GM18858 (cell line): ENCODE measurements around the gene BUD13.
"Not testable (repeated sequence)": the region's sequence is repeated elsewhere in the genome, so short reads cannot be mapped to it uniquely, and the experiment has no call there.

Source experiments
- ATAC-seq: cut with Tn5 transposase; IDR thresholded peaks from one replicate; pipeline ENCODE4 v1.9.1; 2021; ENCODE audit not compliant: unreplicated experiment

Gene BUD13

DNA sequence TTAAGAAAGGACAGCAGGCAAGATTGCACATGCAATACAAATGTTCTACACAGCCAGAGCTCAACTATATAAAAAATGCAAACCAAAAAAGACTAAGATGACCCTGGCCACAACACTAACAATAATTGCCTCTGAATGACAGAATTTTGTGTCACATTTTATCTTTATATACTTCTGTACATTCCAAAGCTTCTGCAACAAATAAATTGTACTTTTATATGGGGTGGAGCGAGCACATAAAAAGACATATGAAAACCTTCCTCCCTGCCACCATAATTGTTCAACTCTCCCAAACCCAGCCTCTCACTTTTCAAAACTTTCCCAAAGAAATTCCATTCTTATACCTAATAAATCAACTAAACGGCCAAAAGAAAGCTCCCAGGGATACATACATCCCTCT lies 10.7 kb downstream of the BUD13 start:
- ATAC-seq, result no peak

DNA sequence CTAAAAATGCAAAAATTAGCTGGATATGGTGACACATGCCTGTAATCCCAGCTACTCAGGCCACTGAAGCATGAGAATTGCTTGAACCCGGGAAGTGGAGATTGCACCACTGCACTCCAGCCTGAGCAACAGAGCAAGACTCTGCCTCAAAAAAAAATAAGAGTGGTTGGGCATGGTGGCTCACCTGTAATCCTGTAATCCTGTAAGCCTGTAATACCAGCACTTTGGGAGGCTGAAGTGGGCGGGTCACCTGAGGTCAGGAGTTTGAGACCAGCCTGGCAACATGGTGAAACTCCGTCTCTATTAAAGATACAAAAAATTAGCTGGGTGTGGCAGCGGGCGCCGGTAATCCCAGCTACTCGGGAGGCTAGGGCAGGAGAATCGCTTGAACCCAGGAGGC lies 16.7 kb downstream of the BUD13 start:
- ATAC-seq, result not testable (repeated sequence)

DNA sequence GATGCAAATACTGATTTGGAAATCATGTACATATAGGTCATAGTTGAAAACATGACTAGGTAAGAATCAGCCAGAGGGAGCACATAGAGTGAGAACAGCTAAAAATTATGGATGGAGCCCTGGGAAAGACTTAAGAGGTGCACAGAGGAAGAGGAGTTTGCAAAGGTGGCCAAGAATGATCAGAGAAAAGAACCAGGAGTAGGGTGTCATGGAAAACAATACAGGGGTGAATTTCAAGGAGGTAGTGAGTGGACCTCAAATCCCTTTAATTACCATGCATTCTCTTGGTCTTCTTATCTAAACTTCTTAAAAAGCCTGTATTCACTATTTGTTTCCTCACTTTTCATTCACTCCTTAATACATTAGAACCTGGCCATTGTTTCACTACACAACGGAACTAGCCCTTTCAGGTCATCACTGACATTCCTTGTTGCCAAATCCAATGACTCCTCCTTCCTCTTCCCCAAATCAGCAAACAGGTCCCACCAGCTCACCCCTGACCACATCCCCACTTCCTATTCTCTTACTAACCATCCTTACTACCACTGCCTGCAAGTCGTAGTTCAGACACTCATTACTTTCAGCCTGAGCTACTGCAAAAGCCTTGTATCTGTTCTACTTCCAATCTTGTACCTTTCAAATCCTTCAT lies 22.6 kb downstream of the BUD13 start:
- ATAC-seq, result no peak

DNA sequence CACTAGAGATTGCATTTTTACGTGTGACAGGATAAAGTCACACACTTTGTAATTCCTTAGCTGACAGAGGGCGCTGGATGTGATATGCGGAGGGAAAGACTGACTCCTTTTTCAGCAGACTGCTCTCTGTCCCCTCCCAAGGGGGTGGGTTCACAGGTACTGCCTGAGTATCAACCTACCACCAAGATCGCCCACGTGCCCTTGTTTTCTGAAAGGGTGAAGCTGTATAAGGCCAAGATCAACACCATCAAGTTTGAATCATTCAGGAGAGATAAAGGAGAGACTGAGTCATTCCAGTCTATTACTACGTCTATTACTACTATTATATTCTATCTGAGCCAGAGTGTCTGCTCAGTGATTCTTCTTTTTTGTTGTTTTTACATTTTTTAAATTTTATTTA lies 30.7 kb downstream of the BUD13 start:
- no peak for ATAC-seq

DNA sequence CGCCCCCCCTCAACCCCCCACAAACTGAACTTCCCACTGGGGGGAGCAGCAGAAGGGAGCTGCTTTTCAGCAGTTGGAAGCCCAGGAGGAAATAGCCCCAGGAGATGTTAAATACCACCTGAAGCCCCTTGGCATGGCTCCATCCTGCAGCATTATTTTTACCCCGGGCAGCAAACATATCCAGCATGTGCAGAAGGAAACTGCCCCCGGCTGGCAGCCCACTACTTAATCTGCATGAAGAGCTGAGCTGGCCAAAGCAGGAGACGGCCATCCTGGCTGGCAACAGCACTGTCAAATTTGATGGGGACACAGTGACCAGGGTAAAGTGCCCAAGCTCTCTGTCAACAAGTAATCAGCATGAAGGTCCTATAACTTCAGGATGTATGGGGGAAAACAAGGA lies 32.0 kb downstream of the BUD13 start:
- no peak for ATAC-seq

DNA sequence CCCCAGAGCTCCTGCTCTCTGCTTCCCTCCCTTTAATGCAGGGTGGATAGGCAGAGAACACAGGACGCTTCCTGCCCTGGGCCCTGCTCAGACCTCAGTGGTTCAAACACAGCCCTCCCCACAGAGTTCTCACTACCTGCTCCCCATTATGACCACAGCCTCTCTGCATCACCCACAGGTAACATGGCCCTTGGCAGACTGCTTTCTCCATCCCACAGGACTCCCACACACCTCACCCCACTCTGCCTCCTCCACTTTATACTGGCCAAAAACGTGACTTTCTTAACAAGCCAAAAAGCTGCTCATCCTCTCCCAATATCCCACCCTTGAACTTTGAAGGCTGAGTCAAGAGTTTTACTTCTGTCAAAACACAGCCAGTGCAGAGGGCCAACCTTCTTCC lies 33.8 kb downstream of the BUD13 start:
- ATAC-seq, result no peak

DNA sequence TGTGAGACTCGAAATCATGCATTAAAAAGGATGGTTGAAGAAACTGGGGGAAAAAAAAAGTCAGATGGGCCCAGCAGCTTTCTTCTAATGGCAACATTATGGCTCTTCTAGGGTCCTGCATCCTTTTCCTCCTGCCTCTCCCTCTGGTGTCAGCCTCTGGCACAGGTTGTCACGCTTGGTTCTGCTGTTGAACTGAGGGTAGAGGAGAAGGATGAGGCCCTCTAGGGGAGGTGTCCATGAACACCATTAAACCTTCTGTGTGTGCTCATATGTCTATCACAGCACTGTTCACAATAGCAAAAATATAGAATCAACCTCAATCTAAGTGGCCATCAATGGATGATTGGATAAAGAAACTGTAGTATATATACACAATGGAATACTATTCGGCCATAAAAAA lies 36.0 kb downstream of the BUD13 start:
- no peak for ATAC-seq

DNA sequence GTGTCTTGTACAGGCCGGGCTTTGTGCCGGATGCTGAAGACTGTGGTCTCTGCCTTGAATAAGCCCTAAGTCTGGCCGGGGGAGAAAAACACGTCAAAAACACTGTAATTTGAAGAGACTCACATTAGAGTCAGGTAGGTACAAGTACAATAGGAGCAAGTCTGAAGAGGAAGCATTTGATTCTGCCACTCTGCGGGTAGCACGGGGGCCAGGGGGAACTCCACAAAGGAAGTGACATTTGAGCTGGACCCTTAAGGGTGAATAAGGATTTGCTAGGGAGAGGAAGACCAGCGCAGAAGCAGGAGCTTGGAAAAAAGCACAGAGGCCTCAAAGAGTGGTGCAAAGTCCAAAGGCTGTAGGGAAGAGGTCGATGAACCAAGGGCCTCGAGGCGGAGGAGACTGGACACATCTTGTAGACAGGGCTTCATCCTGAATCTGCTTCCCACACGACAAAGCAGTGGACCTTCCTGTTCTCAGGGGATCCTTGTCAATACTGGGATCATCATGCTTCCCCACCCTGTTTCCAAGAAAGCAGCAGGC lies 38.7 kb downstream of the BUD13 start:
- no peak for ATAC-seq

DNA sequence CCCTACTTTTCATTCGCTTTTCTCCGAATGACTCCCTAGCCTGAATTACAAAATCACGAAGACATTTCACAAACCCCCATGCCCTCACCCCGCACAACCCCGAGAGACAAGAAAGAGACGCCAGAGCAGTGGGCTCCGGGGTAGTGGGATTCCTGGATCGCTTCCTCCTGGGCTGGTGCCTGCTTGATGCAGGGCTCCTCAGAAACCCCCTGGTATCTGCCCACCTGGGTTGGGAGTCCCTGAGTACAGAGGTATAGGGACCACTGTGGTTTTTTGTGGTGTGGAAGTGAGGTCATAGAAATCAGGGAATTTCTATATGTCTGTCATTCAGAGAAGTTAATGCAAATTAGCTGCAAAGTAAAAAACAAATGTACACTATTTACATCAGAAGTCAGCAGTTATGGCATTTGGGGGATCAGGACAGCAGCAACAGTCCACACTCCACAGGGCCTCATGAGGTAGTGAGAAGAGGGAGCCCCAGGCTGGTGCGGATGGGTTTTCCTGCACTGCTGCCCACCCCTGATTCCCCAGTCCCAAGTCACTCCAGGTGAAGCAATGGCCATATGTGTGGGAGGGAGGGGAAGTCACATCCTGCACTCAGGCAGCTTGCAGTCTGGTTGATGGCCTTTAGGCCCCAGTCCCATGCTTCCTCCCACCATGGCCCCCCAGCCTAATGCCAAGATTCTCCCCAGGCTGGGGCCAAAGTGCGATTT lies 39.6 kb downstream of the BUD13 start:
- ATAC-seq, result no peak

DNA sequence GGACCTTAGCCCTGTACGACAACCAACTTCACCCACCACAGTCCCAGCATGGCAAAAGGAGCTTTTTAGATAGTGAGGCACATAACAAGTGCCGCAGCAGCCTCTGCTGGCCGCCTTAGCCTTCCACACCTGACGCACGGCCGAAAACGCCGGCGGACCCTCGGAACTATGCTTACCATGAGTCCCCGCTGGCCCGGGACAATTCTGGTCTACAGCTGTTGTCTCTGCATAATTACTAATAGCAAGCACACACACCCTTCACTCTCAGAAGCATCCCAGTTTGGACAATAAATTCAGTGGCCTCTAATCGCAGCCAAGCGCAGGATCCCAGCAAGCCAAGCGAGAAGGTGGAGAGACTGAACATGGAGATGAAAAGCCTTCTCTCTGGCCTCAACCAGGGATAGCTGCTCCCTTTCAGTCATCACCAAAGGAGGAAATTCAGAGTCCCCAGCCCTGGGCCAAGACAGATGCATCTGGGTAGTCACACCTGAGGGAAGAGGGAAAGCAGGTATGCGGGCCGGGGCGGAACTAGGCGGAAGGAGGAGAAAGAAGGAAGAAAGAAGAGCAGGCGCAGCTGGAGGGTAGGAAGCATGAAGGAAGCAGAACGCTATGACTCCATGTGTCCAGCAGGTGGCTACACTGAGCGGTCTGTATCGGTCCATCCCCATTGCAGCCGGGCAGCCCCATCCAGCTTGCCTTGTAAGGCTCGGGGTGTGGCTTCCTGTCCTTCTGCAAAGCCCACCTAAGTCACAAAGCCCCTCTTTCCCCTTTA lies 40.3 kb downstream of the BUD13 start:
- no peak for ATAC-seq

DNA sequence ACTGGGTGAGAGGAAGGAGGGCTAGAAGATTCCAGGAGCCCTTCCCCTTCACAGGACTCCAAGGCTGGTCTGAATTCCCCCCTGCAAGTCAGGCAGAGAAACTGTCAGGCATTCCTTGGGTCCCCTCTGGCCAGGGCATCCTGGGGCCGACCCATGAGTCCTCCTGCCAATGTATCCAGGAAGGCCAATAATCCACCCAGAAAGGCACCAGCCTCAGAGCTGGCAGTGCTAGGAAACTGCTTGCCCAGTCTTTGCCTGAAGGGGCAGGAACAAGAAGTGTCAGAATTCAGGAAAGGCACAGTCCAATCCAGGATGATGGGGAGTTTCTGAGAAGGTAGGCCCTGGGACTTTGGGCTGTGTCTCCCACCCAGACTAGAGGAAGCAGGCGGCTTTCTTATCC lies 41.0 kb downstream of the BUD13 start:
- ATAC-seq, result no peak

DNA sequence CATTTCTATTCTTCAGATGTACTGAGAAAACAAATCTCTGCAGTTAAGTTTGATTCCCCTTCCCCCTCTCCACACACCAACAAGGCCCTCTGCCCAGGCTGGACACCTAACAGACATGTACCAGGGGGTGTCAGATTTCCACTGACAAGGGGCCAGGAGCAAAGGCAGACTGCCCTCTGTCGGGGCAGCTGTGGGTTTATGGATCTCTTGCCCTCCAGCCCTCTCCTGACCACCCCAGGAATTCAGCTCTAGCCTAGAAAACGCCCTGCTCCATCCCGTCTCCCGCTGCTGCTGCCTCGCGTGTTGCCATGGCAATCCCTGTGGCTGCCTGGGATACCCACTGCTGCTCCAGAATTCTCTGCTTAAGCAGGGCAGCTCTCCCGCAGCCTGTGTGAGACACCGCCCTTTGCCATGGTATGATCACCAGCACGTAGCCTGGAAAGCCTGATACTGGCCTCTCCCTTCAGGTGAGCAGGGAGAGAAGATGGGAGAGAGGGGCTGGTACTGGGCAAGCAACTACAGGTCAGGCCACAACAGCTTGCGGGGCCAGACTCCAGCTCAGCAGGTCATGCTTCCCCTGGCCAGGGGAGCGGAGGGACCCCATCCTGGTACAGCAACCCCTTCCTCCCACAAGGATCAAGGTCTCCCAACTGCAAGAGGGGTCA lies 41.6 kb downstream of the BUD13 start:
- ATAC-seq, result no peak

DNA sequence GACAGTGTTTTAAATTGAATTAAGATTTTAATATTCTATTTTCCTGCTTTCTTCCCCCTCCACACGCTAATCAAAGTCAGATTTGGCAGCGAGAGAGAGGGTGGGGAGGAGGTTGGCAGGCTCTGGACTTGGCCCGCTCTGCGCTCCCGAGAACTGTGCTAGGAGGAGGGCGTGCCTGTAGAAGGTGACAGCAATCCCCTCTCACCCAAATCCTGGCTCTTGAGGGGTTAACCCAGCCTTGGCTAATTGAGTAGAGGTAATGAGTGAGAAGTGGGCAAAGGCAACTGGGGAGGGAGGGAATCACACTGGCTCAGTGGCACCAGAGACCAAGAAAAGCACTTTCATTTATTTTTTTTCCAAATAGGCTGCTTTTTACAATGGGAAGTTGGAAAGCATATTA lies 42.2 kb downstream of the BUD13 start:
- ATAC-seq, result no peak

DNA sequence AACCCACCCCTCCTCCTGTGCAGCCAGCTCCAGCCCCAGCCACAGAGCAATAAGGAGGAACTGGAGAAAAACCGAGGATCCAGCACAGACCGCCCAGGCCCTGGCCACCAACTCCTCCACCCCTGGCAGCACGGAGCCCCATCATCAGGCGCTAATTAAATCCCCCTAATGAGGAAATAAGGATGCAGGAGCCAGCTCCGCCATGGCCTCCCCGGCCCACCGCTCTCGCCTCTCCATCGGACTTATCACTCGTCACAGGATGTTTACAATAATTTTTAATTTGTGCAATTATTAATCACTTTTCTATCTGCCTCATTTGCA lies 42.6 kb downstream of the BUD13 start:
- ATAC-seq, result no peak

DNA sequence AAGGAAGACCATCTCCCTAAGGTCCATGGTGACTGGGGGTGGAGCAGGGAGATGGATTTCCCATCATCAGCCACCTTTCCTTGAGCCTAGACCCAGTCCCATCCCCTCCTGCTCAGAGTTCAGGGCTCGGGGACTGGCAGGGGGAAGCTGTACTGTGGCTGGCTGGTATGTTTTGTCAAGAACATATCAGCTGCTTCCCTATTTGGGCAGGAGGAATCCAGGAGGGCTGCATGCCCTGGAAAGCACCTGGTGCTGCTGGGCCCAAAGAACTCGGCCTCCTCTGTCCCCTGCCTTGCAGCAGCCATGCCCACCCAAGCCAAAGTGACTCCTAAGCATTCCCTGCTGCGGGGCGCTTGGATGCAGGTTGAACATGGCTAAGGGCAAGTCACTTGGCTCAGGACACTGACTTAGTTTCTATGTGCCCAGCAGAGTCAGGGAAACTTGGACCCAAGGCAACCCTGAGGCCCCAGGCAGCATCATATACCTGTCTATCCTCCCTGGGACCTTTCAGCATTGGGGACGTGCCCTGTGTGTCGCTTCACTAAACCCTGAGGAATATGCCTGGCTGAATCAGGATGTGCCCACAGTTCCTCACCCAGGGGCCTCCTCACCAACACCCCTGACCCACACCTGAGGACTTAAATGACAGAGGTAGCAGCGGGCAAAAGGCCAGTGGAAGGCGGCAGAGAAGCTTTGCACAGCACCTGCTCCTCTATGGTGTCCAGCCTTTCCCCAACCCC lies 43.1 kb downstream of the BUD13 start:
- ATAC-seq, result no peak

DNA sequence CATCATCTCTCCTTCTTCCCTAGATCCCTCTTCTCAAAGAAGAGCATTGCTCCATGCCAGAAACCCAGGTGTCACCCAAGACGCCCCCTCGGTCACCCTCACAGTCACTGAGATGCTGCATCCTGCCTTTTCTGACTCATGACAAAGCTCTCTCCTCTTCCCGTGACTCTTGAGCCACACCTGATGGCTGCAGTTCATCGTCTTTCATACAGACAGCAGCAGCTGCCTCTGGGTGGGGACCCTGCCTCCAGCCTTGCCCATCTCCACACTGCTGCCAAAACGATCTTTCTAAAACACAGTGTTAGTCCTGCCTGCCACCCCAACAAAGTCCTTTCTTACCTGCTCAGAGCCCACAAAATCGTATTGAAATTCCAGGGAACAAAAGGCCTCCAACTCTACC lies 44.8 kb downstream of the BUD13 start:
- ATAC-seq, result no peak

DNA sequence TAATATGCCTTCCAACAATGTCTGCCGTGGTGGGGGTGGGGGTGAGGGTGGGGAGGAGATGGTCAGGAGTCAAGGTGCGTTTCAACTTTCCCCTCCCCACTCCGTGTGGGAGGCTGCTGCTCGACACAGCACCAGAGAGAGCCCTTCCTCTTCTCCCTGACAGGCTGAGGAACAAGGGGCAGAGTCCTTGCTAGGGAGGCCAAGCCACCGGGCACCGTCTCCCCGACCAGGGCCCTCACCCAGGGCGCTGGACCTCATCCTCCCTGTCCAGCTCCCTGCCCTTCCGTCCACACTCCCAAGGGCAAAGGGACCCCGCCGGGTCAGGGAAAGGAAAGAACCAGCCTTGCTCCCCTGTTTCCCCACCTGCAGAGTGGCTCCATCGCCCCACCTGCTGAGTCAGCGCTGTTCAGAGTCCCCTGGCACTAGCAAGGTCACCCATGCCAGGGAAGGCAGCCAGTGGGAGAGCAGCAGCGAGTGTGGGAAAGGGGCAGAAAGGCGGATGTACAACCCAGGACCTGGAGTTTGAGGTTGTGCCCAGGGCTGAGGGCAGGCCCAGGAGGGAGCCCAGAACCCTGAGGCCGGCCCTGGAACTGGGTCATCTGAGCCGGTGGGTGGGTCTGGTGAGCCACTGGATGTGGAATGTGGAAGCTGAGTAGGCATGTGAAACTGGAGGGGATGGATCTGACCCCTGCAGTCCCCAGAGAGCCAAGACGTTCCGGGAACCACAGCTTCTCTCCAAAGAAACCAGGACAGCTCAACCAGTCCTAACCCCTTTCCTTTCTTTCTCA lies 47.2 kb downstream of the BUD13 start:
- no peak for ATAC-seq

DNA sequence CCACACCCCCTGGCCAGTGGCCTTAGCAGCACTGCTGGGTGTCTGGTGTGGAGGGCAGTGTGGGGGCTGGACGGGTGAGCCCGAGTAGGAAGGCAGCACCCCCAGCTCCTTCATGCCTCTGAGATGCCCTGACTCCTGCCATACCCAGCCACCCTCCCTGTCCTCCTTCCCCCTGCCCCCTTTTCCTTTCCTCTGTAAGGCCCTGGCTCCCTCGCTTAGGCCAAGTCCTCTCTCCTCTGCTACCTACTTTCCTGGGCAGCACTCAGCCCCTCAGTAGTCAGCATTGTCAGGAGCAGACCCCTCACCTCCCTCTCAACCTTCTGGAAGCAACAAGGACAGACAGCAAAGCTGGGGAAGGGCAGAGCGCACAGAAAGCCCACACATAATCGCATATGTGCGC lies 48.0 kb downstream of the BUD13 start:
- no peak for ATAC-seq

DNA sequence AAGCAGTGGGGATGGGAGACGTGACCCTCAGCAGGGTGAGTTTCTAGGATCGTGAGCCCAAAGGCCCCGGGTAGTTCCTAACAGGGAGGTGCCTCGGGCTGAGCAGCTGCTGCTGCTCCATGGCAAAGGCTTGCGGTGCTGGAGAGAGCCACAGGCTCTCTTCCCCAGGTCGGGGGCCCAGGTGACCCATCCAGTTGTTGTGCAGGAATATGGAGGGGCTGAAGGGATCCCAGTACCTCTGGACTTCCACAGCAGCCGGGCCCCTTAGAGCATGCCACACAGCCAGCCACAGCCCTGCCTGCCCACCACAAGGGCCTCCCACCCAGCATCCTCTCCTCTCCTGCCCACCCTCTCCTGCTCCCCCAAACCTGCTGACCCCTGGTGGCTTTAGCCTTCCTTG lies 49.3 kb downstream of the BUD13 start:
- ATAC-seq, result no peak

DNA sequence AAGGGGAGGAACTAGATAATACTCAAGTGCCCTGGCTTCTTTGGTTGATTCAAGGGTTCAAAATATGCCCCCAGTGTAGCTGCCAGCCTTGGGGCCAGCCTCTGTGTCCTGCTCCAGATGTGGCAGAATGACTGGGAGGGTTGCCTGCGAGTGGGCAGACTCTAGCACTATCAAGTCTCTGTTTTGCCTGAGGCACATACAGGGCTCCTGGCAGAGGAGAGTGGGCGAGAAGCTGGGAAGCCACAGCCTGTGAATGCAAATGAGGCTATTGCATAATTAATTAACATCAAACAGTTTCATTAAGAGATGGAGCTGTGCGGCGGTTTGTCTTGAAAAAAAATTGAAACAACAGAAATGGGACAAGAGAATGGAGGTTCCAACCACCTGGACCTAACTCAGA lies 50.8 kb downstream of the BUD13 start:
- no peak for ATAC-seq
